Kidney epithelial cell (primary cell): ENCODE results near the gene DCLRE1C. TPM values are rescaled to one million over a fixed set of nuclear protein-coding genes. Genes with fewer than 3 reads are reported as not detected.

Source experiments
- DNase-seq: peaks from one replicate; pipeline ENCODE4 v3.0.0-alpha.2; 2010; ENCODE audit warnings: low read depth
- H3K27me3 ChIP-seq: 2 replicates; pipeline ENCODE4 v1.6.0; 2011; ENCODE audit warnings: low read length; ENCODE audit not compliant: control insufficient read depth, insufficient read depth
- H3K36me3 ChIP-seq: 2 replicates; pipeline ENCODE4 v1.5.1; 2011; ENCODE audit warnings: low read length; ENCODE audit not compliant: control insufficient read depth, insufficient read depth
- H3K4me3 ChIP-seq: 2 replicates; pipeline ENCODE4 v1.5.1; 2011; ENCODE audit warnings: low read depth, mild to moderate bottlenecking, control low read depth, low read length
- total RNA-seq: library from RNA; depleted of rRNA; stranded (reverse); fragments of >200 nt; gene quantifications from 2 replicates; pipeline ENCODE4 v1.2.3, GENCODE V29; 2015
- TF ChIP-seq, protein P1 (sequence below): IDR thresholded peaks from 2 replicates; pipeline ENCODE4 v1.5.1; 2011; ENCODE audit warnings: mild to moderate bottlenecking, moderate library complexity, low read length, control low read depth, inconsistent platforms; ENCODE audit not compliant: insufficient read depth, poor library complexity, severe bottlenecking

The DCLRE1C gene
- total RNA-seq, 1 donor from 2014 or later, result 10.3 TPM

DNA sequence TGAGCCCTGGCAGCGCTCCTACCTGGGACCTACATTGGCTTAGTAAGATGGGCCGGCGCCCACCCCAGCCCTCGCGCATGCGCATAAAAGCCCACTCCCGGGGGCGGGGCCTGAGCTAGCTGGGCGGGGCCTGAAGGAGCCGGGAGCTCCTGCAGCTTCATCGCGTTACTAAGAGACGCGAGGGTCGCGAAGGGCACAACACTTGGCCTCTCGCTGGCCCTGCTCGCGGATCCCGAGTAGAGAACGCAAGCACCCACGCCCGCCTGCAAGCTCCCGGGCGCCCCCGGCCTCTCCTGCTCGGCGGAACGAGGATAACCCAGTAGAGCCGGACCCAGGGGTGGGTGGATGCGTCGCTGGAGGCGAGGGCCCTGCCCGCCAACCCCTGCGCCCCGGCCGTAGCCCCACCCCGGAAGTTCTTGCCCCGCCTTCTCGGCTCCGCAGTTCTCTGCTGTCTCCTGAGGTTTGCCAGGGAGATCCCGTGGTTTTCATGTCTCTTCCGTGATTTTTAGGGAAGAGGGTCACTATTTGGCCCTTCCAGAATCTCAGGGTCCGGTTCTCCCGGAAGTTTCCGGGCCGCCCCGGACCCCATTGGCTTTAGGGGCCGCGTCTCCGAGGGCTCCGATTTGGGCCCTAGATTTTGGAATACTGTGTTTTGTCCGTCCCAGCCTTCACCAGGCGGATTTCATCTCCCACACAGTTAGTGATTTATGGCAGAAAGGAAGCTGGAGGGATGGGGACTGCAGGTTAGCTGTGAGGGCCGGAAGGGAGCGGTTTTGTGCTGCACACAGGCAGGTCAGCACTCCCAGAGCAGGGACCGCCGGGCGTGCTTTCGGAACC lies 5.5 kb upstream of the DCLRE1C start, which contains the start of gene MEIG1:
Gene MEIG1 (plus strand): TSS at position 168 of the 837 bp plus-strand sequence. CDS start 7,081 bp downstream, outside the sequence.
- H3K27me3 ChIP-seq, result no peaks in the 10 kb centered on the region
- TF ChIP-seq, protein P1, sequence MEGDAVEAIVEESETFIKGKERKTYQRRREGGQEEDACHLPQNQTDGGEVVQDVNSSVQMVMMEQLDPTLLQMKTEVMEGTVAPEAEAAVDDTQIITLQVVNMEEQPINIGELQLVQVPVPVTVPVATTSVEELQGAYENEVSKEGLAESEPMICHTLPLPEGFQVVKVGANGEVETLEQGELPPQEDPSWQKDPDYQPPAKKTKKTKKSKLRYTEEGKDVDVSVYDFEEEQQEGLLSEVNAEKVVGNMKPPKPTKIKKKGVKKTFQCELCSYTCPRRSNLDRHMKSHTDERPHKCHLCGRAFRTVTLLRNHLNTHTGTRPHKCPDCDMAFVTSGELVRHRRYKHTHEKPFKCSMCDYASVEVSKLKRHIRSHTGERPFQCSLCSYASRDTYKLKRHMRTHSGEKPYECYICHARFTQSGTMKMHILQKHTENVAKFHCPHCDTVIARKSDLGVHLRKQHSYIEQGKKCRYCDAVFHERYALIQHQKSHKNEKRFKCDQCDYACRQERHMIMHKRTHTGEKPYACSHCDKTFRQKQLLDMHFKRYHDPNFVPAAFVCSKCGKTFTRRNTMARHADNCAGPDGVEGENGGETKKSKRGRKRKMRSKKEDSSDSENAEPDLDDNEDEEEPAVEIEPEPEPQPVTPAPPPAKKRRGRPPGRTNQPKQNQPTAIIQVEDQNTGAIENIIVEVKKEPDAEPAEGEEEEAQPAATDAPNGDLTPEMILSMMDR, result no peak
- peak; percentile 69 for DNase-seq
- H3K4me3 ChIP-seq, result peak within 1 kb of the TSS; percentile 65
- no peaks in the 10 kb centered on the region for H3K36me3 ChIP-seq

DNA sequence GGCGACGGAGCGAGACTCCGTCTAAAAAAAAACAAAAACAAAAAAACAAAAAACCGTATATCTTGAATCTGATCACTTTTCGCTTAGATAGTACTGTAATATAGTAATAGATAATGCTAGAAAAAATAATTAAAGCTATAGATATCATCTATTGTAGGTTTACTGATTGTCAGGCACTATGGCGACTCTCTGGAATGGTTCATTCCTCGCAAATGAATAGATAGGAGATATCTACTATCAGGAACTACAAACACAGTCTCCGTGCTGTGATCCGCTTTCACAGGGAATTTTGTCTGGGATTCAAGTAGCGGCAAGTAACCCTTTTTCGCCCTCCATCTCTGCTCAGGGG lies 5.0 kb upstream of the DCLRE1C start:
- no peak for DNase-seq
- peak overlapping the region; percentile 65 for H3K4me3 ChIP-seq
- no peaks in the 10 kb centered on the region for H3K36me3 ChIP-seq
- TF ChIP-seq, protein P1, result no peak
- H3K27me3 ChIP-seq, result no peaks in the 10 kb centered on the region

DNA sequence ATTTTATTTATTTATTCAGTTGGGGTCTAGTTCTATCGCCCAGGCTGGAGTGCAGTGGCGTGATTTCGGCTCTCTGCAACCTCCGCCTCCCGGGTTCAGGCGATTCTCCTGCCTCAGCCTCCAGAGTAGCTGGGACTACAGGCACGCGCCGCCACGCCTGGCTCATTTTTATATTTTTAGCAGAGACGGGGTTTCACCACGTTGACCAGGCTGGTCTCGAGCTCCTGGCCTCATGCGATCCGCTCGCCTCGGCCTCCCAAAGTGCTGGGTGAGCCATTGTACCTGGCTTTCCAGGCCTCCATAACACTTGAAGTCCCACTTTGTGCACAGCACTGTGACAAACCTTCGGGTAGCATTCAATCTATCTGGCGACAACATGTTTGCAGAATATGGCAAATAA lies 1.0 kb upstream of the DCLRE1C start:
- H3K4me3 ChIP-seq, result no peak overlapping the region

DNA sequence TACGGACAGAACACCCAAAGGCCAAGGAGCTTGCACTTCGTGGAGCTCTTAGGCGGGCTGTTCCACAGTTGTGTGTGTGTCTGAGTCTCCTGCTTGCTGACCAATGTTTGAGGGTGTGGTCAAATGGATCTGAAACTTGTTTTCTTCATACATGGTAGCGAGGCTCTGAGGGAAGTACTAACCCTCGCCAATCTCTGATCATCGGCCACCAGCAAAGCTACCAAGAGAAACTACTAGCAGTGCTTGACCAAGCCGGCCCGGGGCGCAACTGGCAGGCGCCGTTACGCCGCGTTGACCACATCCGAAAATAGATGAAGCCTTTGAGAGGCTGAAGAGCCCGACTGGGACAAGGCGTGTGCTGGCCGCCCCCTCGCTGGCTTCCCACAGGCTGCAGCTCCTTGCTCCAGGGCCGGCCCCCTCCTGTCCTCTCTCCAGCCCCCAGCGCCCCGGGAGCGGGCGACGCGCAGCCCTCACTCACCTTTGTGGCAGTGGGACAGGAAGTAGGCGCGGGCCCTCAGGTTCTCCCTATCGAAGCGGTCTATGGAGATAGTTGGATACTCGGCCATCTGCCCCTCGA lies 384 bp downstream of the DCLRE1C start:
- H3K36me3 ChIP-seq, result no peaks in the 10 kb centered on the region
- no peak for DNase-seq
- H3K27me3 ChIP-seq, result no peaks in the 10 kb centered on the region
- TF ChIP-seq, protein P1, result peak; percentile 18
- peak overlapping the region; percentile 53 for H3K4me3 ChIP-seq

More for the DNA sequence above, 1.0 kb upstream of the DCLRE1C start:
- DNase-seq, result no peak
- Histone ChIP-seq H3K36me3 (no peaks in the 10 kb centered on the region), H3K27me3 (no peaks in the 10 kb centered on the region)
- TF ChIP-seq, protein P1, result no peak

DNA sequence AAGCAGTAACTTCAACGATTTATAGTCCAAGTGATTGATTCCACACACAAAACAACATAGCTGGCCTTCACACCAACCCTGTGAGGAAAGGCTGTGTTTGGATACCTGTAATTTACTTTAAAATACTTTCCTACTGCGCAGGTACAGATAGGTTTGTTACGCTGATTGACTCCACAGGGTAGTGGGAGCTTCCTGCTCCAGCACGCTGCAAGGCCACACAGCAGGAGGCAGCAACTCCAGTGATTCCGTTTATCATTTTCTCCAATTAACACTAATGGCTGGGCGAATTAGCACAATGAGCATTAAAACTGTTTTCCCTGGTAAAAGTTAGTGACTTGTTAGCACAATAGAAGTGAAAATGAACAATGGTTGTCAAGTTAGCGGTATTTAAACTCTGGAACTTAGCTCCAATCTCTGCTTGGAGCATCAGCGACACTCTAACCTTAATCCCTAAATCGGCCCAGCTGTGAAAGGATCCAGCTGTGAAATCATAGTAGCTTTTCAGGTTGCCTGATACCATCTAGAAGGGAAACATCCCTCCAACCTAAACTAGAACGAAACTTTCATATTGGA lies 959 bp downstream of the DCLRE1C start:
- H3K36me3 ChIP-seq, result no peaks in the 10 kb centered on the region
- H3K4me3 ChIP-seq, result peak overlapping the region; percentile 53
- no peak for DNase-seq
- TF ChIP-seq, protein P1, result no peak
- no peaks in the 10 kb centered on the region for H3K27me3 ChIP-seq
